GM12878 (cell line): ENCODE results near the gene MEGF11.
"Not testable (repeated sequence)": the region's sequence is repeated elsewhere in the genome, so short reads cannot be mapped to it uniquely, and the experiment has no call there.

Experiments used
- CTCF ChIP-seq, 3 experiments: IDR thresholded peaks in 2 of 3; conservative IDR thresholded peaks in 1 of 3; 2 replicates each; pipeline ENCODE4 v1.5.1; 2011; ENCODE audit warnings: low read depth in 3 of 3, low read length in 3 of 3, mild to moderate bottlenecking in 3 of 3, control low read depth in 2 of 3, moderate library complexity in 2 of 3, inconsistent platforms in 1 of 3, mixed read lengths in 1 of 3; ENCODE audit not compliant: control insufficient read depth in 2 of 3, insufficient read depth in 1 of 3; ENCODE audit errors: extremely low read depth in 1 of 3
- ETV6 ChIP-seq, 2 experiments: fragments of 450-650 bp in 1 of 2; IDR thresholded peaks in 1 of 2; conservative IDR thresholded peaks in 1 of 2; 2 replicates each; pipeline ENCODE4 v1.6.1; 2014; ENCODE audit warnings: antibody characterized with exemption in 1 of 2, borderline replicate concordance in 1 of 2, low read depth in 1 of 2, mild to moderate bottlenecking in 1 of 2, moderate library complexity in 1 of 2
- IRF4 ChIP-seq: IDR thresholded peaks from 2 replicates; pipeline ENCODE4 v1.6.1; 2011; ENCODE audit warnings: low read depth, low read length
- NFYB ChIP-seq: IDR thresholded peaks from 2 replicates; pipeline ENCODE4 v1.6.1; 2011; ENCODE audit warnings: low read depth, mild to moderate bottlenecking, low read length, improper control_type of control experiment, moderate library complexity; ENCODE audit not compliant: insufficient read depth
- PML ChIP-seq: IDR thresholded peaks from 2 replicates; pipeline ENCODE4 v1.6.1; 2012; ENCODE audit warnings: low read length, inconsistent platforms
- POLR2A ChIP-seq: IDR thresholded peaks from 2 replicates; pipeline ENCODE4 v1.6.1; 2011; ENCODE audit warnings: low read depth, mild to moderate bottlenecking, low read length
- POLR2AphosphoS5 ChIP-seq: IDR thresholded peaks from 2 replicates; pipeline ENCODE4 v1.6.1; 2011; ENCODE audit warnings: mild to moderate bottlenecking, low read length, inconsistent platforms
- RAD21 ChIP-seq: IDR thresholded peaks from 2 replicates; pipeline ENCODE4 v1.6.1; 2011; ENCODE audit warnings: mild to moderate bottlenecking, low read depth, low read length, moderate library complexity; ENCODE audit not compliant: insufficient read depth
- SIN3A ChIP-seq: IDR thresholded peaks from 2 replicates; pipeline ENCODE4 v1.6.1; 2012; ENCODE audit warnings: low read depth, low read length, improper control_type of control experiment
- ZNF24 ChIP-seq: fragments of 450-650 bp; IDR thresholded peaks from 2 replicates; pipeline ENCODE4 v1.6.1; 2017; ENCODE audit warnings: antibody characterized with exemption, mild to moderate bottlenecking
- ZZZ3 ChIP-seq: IDR thresholded peaks from 2 replicates; pipeline ENCODE4 v1.6.1; 2011; ENCODE audit warnings: low read depth; ENCODE audit not compliant: control insufficient read depth, insufficient read length

- not testable (repeated sequence) for TF ChIP-seq POLR2AphosphoS5; POLR2A; ZNF24; RAD21; CTCF (IDR thresholded peaks at IDR 0.05 in 2 of 3, conservative IDR thresholded peaks at IDR 0.05 in 1 of 3; ENCODE audit: control insufficient read depth in 2 of 3, extremely low read depth in 1 of 3, insufficient read depth in 1 of 3, low read depth in 3 of 3, low read length in 3 of 3); IRF4; PML; NFYB; SIN3A; ZZZ3; ETV6 (conservative IDR thresholded peaks at IDR 0.05 in 1 of 2, IDR thresholded peaks at IDR 0.05 in 1 of 2; ENCODE audit: borderline replicate concordance in 1 of 2, low read depth in 1 of 2)
These were observed 7.7 kb downstream of the MEGF11 start for GRCh38 chr15:66245832-66246231.
